Loucy (cell line): ENCODE results near the gene NMRAL1.

Experiments used
- H2AFZ ChIP-seq: fragments of 200-600 bp; sonication (generic); 2 replicates; pipeline ENCODE4 v1.6.0; 2016; ENCODE audit warnings: antibody characterized with exemption, mild to moderate bottlenecking, low read length, moderate library complexity
- H3F3A ChIP-seq: fragments of 200-600 bp; 2 replicates; pipeline ENCODE4 v1.6.0; 2016; ENCODE audit warnings: antibody characterized with exemption, low read depth, mild to moderate bottlenecking
- H3K27me3 ChIP-seq: fragments of 200-600 bp; sonication (generic); 2 replicates; pipeline ENCODE4 v1.6.1; 2014; ENCODE audit warnings: low read length, mild to moderate bottlenecking; ENCODE audit not compliant: insufficient read depth, poor library complexity, severe bottlenecking
- H3K36me3 ChIP-seq: fragments of 200-600 bp; sonication (generic); 2 replicates; pipeline ENCODE4 v1.6.1; 2016; ENCODE audit warnings: low read length; ENCODE audit not compliant: insufficient read depth
- H3K4me1 ChIP-seq: fragments of 200-600 bp; sonication (generic); 2 replicates; pipeline ENCODE4 v1.5.1; 2014; ENCODE audit warnings: low read length, mild to moderate bottlenecking; ENCODE audit not compliant: insufficient read depth, poor library complexity, severe bottlenecking
- H3K4me2 ChIP-seq: fragments of 200-600 bp; sonication (generic); 2 replicates; pipeline ENCODE4 v1.6.0; 2014; ENCODE audit warnings: antibody characterized with exemption, low read length, low read depth, mild to moderate bottlenecking; ENCODE audit not compliant: poor library complexity, severe bottlenecking
- H3K4me3 ChIP-seq: fragments of 200-600 bp; sonication (generic); 2 replicates; pipeline ENCODE4 v1.5.1; 2014; ENCODE audit warnings: low read length, mild to moderate bottlenecking, mixed read lengths; ENCODE audit not compliant: poor library complexity, severe bottlenecking
- H3K79me2 ChIP-seq: fragments of 200-600 bp; sonication (generic); 2 replicates; pipeline ENCODE4 v1.6.1; 2014; ENCODE audit warnings: low read length; ENCODE audit not compliant: insufficient read depth
- H3K9ac ChIP-seq: fragments of 200-600 bp; sonication (generic); 2 replicates; pipeline ENCODE4 v1.6.0; 2014; ENCODE audit warnings: mild to moderate bottlenecking, low read depth, low read length, moderate library complexity; ENCODE audit not compliant: poor library complexity, severe bottlenecking
- H3K9me2 ChIP-seq: fragments of 200-600 bp; sonication (generic); replicated peaks from 2 replicates; pipeline ENCODE4 v1.6.1; 2016; ENCODE audit warnings: low read depth, low read length, mixed read lengths
- H3K9me3 ChIP-seq: fragments of 200-600 bp; sonication (generic); 2 replicates; pipeline ENCODE4 v1.6.1; 2014; ENCODE audit warnings: mild to moderate bottlenecking, antibody characterized with exemption, low read length, low read depth; ENCODE audit not compliant: insufficient read depth
- H4K20me1 ChIP-seq: fragments of 200-600 bp; sonication (generic); 2 replicates; pipeline ENCODE4 v1.6.0; 2014; ENCODE audit warnings: antibody characterized with exemption, low read length, mild to moderate bottlenecking; ENCODE audit not compliant: insufficient read depth, poor library complexity, severe bottlenecking
- EZH2phosphoT487 ChIP-seq: fragments of 200-600 bp; IDR thresholded peaks from 2 replicates; pipeline ENCODE4 v1.6.1; 2018; ENCODE audit warnings: antibody characterized with exemption, mild to moderate bottlenecking, moderate library complexity, borderline replicate concordance
- TF ChIP-seq, protein P1 (sequence below): fragments of 200-600 bp; sonication (generic); conservative IDR thresholded peaks from 2 replicates; pipeline ENCODE4 v1.5.1; 2014; ENCODE audit warnings: mild to moderate bottlenecking, antibody characterized with exemption, low read length

Gene NMRAL1

DNA sequence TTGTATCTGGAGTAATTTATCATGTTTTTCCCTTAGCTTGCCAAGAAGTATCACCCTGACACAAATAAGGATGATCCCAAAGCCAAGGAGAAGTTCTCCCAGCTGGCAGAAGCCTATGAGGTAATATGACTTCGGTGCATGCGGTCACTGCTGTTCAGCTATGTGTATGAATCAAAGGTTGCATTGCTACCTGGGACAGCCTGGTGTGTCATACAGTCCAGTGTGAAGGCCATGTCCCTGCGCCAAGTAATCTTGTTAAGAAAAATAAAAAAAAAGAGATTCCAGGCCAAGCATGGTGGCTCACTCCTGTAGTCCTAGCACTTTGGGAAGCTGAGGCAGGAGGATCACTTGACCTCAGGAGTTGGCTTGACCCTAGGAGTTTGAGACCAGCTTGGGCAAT is 37.1 kb downstream of the NMRAL1 start:
- Histone ChIP-seq H3K27me3 (no peaks in the 10 kb centered on the region), H3K79me2 (no peaks in the 10 kb centered on the region), H2AFZ (no peak overlapping the region), H3K4me3 (no peak overlapping the region), H3K4me2 (no peak overlapping the region), H3K9ac (no peak overlapping the region), H3K9me2 (no peaks in the 10 kb centered on the region), H3K9me3 (no peaks in the 10 kb centered on the region), H3F3A (no peaks in the 10 kb centered on the region), H3K4me1 (no peaks in the 10 kb centered on the region), H4K20me1 (no peaks in the 10 kb centered on the region), H3K36me3 (peaks cover 5% of the 10 kb centered on the region; the same call in 1 of the 2 replicates)
- TF ChIP-seq EZH2phosphoT487 = no peak
- TF ChIP-seq, protein P1, sequence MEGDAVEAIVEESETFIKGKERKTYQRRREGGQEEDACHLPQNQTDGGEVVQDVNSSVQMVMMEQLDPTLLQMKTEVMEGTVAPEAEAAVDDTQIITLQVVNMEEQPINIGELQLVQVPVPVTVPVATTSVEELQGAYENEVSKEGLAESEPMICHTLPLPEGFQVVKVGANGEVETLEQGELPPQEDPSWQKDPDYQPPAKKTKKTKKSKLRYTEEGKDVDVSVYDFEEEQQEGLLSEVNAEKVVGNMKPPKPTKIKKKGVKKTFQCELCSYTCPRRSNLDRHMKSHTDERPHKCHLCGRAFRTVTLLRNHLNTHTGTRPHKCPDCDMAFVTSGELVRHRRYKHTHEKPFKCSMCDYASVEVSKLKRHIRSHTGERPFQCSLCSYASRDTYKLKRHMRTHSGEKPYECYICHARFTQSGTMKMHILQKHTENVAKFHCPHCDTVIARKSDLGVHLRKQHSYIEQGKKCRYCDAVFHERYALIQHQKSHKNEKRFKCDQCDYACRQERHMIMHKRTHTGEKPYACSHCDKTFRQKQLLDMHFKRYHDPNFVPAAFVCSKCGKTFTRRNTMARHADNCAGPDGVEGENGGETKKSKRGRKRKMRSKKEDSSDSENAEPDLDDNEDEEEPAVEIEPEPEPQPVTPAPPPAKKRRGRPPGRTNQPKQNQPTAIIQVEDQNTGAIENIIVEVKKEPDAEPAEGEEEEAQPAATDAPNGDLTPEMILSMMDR = no peak

DNA sequence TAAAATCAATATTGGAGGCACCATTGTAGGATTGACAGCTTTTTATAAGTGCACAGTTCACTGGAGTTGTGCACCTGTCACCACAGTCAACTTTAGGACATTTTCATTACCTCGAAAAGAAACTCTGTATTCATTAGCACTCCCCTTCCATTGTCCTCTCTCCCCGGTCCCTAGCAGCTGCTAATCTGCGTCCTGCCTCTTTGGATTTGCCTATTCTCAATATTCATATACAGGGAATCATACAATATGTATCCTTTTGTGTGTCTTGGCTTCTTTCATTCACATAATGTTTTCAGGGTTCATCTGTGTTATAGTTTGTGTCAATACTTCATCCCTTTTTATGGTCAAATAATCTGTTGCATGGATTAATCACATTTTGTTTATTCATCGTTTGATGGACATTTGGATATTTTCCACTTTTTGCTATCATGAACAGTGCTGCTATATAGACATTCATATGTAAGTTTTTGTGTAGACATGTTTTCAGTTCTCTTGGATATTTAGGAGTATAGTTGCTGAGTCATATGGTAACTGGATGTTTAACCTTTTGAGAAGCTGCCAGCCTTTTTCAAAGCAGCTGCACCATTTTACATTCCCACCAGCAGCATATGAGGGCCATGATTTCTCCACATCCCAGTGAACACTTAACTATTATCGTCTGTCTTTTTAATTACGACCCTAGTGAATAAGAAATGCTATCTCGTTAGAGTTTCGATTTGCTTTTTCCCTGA is 38.9 kb downstream of the NMRAL1 start:
- H3K79me2 ChIP-seq = no peaks in the 10 kb centered on the region
- H3K9me2 ChIP-seq = no peaks in the 10 kb centered on the region
- no peaks in the 10 kb centered on the region for H3K4me1 ChIP-seq
- H3K4me3 ChIP-seq = no peak overlapping the region
- no peaks in the 10 kb centered on the region for H4K20me1 ChIP-seq
- H3K9me3 ChIP-seq = no peaks in the 10 kb centered on the region
- no peak overlapping the region for H2AFZ ChIP-seq
- H3K4me2 ChIP-seq = no peak overlapping the region
- TF ChIP-seq EZH2phosphoT487 = no peak
- TF ChIP-seq, protein P1 = no peak
- H3K9ac ChIP-seq = no peak overlapping the region
- no peaks in the 10 kb centered on the region for H3F3A ChIP-seq
- no peaks in the 10 kb centered on the region for H3K36me3 ChIP-seq
- H3K27me3 ChIP-seq = no peaks in the 10 kb centered on the region

DNA sequence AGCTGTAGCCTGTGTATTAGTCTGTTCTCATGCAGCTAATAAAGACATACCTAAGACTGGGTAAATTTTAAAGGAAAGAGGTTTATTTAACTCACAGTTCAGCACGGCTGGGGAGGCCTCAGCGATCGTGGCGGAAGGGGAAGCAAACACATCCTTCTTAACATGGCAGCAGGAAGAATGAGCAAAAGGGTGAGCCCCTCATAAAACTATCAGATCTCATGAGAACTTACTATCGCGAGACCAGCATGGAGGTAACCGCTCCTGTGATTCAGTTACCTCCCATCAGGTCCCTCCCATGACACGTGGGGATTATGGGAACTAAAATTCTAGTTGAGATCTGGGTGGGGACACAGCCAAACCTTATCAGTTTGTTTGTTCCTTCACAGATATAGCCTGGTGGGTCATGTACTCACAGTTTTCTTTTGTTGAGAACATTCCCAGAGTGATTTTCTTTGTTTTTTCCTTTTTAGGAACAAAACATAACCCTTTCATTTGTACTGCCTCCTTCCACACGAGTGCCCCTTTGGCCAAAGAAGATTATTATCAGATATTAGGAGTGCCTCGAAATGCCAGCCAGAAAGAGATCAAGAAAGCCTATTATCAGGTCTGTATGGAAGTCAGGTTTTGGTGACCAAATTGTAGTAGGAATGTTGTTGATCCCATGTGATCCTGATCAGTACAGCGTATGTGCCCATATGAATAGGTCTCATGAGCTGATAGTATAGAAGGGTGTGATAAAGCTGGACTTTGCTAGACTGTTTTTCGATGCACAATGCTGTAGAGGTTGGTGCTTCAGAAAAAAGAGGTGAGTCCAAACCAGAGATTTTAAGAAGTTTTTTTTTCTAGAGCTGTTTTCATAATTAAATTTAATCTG is 40.3 kb downstream of the NMRAL1 start:
- Histone ChIP-seq H3K36me3 (no peaks in the 10 kb centered on the region), H3K9me3 (no peaks in the 10 kb centered on the region), H2AFZ (no peak overlapping the region), H3K79me2 (no peaks in the 10 kb centered on the region), H3K4me2 (no peak overlapping the region), H3K4me3 (no peak overlapping the region), H3F3A (no peaks in the 10 kb centered on the region), H3K27me3 (no peaks in the 10 kb centered on the region), H3K9me2 (no peaks in the 10 kb centered on the region), H4K20me1 (no peaks in the 10 kb centered on the region), H3K4me1 (no peaks in the 10 kb centered on the region), H3K9ac (no peak overlapping the region)
- TF ChIP-seq EZH2phosphoT487 = no peak
- TF ChIP-seq, protein P1 = no peak
